CD14-positive monocyte (primary cell): Measurements from ENCODE around the gene MAP3K7CL. TPM values are rescaled to one million over a fixed set of nuclear protein-coding genes. Genes with fewer than 3 reads are reported as not detected.

ENCODE experiments used
- DNase-seq, 3 donors: peaks; one replicate each; pipeline ENCODE4 v3.0.0-alpha.2; 2011 to 2022
- H2AFZ ChIP-seq: 2 replicates; pipeline ENCODE4 v1.6.0; 2012; ENCODE audit warnings: mild to moderate bottlenecking, low read depth, low read length, inconsistent platforms; ENCODE audit not compliant: insufficient read depth, poor library complexity, severe bottlenecking
- H3K27ac ChIP-seq, 2 donors: 1 replicate in 1 of 2; 2 replicates in 1 of 2; pipeline ENCODE4 v1.5.1; 2012 to 2013; ENCODE audit warnings: low read length in 2 of 2, control low read depth in 1 of 2, inconsistent platforms in 1 of 2, low read depth in 1 of 2, mild to moderate bottlenecking in 1 of 2
- H3K27me3 ChIP-seq, 2 donors: one replicate each; pipeline versions ENCODE4 v1.6.0 to v1.6.1; 2011 to 2013; ENCODE audit warnings: low read length in 2 of 2; ENCODE audit not compliant: control insufficient read depth in 2 of 2, insufficient read depth in 2 of 2
- H3K36me3 ChIP-seq, 2 donors: replicated peaks in 1 of 2; 1 replicate in 1 of 2; 2 replicates in 1 of 2; pipeline versions ENCODE4 v1.5.1 to v1.6.1; 2012 to 2013; ENCODE audit warnings: low read length in 2 of 2, control low read depth in 1 of 2, inconsistent platforms in 1 of 2, mild to moderate bottlenecking in 1 of 2; ENCODE audit not compliant: insufficient read depth in 2 of 2, control insufficient read depth in 1 of 2
- H3K4me1 ChIP-seq, 2 donors: 1 replicate in 1 of 2; 2 replicates in 1 of 2; pipeline versions ENCODE4 v1.5.1 to v1.6.1; 2012 to 2013; ENCODE audit warnings: low read length in 2 of 2, control low read depth in 1 of 2, inconsistent platforms in 1 of 2, mild to moderate bottlenecking in 1 of 2, moderate library complexity in 1 of 2; ENCODE audit not compliant: insufficient read depth in 2 of 2, control insufficient read depth in 1 of 2
- H3K4me2 ChIP-seq: replicated peaks from 2 replicates; pipeline ENCODE3; 2012; ENCODE audit warnings: low read length, moderate library complexity, mild to moderate bottlenecking; ENCODE audit not compliant: poor library complexity, severe bottlenecking; ENCODE audit errors: extremely low read depth
- H3K4me3 ChIP-seq, 3 experiments: fragments of 200-600 bp in 1 of 3; sonication (generic) in 1 of 3; replicated peaks in 1 of 3; 1 replicate in 2 of 3; 2 replicates in 1 of 3; pipeline ENCODE4 v1.5.1; 2011 to 2013; ENCODE audit warnings: low read length in 3 of 3, mild to moderate bottlenecking in 3 of 3, control low read depth in 2 of 3, low read depth in 2 of 3, inconsistent platforms in 1 of 3, moderate library complexity in 1 of 3
- H3K79me2 ChIP-seq: 2 replicates; pipeline ENCODE4 v1.6.0; 2012; ENCODE audit warnings: mild to moderate bottlenecking, control low read depth, inconsistent platforms, low read length, moderate library complexity; ENCODE audit not compliant: insufficient read depth
- H3K9ac ChIP-seq: 2 replicates; pipeline ENCODE4 v1.6.0; 2017; ENCODE audit warnings: low read length, mild to moderate bottlenecking; ENCODE audit not compliant: insufficient read depth, poor library complexity, severe bottlenecking
- H3K9me3 ChIP-seq, 2 donors: replicated peaks in 1 of 2; 1 replicate in 1 of 2; 2 replicates in 1 of 2; pipeline versions ENCODE4 v1.5.1 to v1.6.1; 2012 to 2013; ENCODE audit warnings: low read length in 2 of 2, control low read depth in 1 of 2; ENCODE audit not compliant: control insufficient read depth in 1 of 2, insufficient read depth in 1 of 2
- H4K20me1 ChIP-seq: 2 replicates; pipeline ENCODE4 v1.6.0; 2012; ENCODE audit warnings: mild to moderate bottlenecking, low read length, control low read depth, moderate library complexity; ENCODE audit not compliant: insufficient read depth
- H3K27ac Mint-ChIP-seq, 7 donors: one replicate each; pipeline ENCODE4 v1.8.0; 2020; ENCODE audit warnings: mild to moderate bottlenecking in 7 of 7, mixed read lengths in 7 of 7, moderate library complexity in 6 of 7, inconsistent platforms in 2 of 7
- H3K27me3 Mint-ChIP-seq, 3 donors: one replicate each; pipeline ENCODE4 v1.8.0; 2021 to 2022; ENCODE audit warnings: low read depth in 3 of 3, mild to moderate bottlenecking in 3 of 3, mixed read lengths in 3 of 3, moderate library complexity in 3 of 3, inconsistent platforms in 1 of 3
- H3K36me3 Mint-ChIP-seq, 2 donors: one replicate each; pipeline ENCODE4 v1.8.0; 2020; ENCODE audit warnings: mixed read lengths in 2 of 2, inconsistent platforms in 1 of 2, mild to moderate bottlenecking in 1 of 2
- H3K4me1 Mint-ChIP-seq: one replicate; pipeline ENCODE4 v1.8.0; 2020; ENCODE audit warnings: mild to moderate bottlenecking, mixed read lengths
- H3K4me3 Mint-ChIP-seq, 2 donors: one replicate each; pipeline ENCODE4 v1.8.0; 2020; ENCODE audit warnings: mild to moderate bottlenecking in 2 of 2, mixed read lengths in 2 of 2, moderate library complexity in 1 of 2
- H3K9me3 Mint-ChIP-seq, 7 donors: one replicate each; pipeline ENCODE4 v1.8.0; 2020 to 2022; ENCODE audit warnings: mixed read lengths in 7 of 7, mild to moderate bottlenecking in 6 of 7, moderate library complexity in 6 of 7, inconsistent platforms in 2 of 7
- WGBS: methylation state at CpG from one replicate; pipeline ENCODE4 v1.1.5; 2013; ENCODE audit warnings: missing lambda C conversion rate; ENCODE audit not compliant: insufficient coverage; 5-methylcytosine and 5-hydroxymethylcytosine counted together
- intact Hi-C, 2 donors: fragments of 100-400 bp; cut with micrococcal nuclease; formaldehyde crosslinking; loops; one replicate each; pipeline versions ENCODE4 v1.15.0 to v1.15.1; 2023
- polyA plus RNA-seq, 3 donors: library from polyadenylated mRNA; depleted of rRNA in 1 of 3; unstranded in 2 of 3; stranded (reverse) in 1 of 3; fragments of 300-500 nt in 2 of 3; fragments of >200 nt in 1 of 3; fragmentation: Illumina TruSeq in 2 of 3; gene quantifications; 1 replicate in 2 of 3; 2 replicates in 1 of 3; pipeline ENCODE4 v1.2.3, GENCODE V29; 2012 to 2021
- TF ChIP-seq, protein P1 (sequence below): fragments of 200-600 bp; IDR thresholded peaks from one replicate; pipeline ENCODE4 v1.8.0; 2022; ENCODE audit warnings: antibody characterized with exemption, mild to moderate bottlenecking

Gene MAP3K7CL
- polyA plus RNA-seq, 3 donors, result 14.6 to 15.8 (median 15.7) TPM

DNA sequence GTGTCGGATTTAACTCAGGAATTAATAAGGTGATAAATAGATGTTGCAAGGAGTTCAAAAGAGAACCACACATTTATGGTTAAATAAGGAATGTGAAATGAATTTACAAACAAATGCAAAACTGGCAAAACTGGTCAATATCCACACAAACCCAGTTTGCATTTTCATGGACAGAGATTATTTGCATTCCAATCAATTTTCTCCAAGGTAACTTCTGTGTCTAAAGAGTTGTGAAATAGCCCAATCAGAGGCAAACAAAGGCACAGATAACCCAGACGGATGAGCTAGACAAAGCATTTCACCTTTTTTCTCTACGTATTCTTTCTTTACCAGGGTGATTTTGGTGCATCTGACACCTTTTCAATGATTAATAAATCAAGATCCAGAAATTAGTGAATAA is 63.9 kb downstream of the MAP3K7CL start:
- intact Hi-C loops, result no loop called here

DNA sequence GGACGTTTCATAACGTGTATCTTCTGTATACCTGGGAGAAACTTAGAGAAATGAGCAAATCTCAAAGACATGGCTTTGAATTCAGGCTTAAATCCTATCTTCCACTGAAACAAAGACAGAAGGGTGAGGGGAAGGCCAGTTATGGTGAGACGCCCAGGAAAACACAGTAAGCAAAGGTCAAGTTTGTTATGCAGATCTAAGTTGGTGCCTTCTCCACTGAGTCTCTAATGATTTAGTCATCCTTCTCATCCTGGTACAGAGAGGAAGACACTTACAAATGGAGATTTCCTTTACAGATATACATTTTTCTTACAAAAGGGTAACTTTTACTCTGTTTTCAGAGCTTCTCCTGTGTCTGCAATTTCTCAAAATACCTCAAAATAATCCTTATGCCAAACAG is 64.4 kb downstream of the MAP3K7CL start:
- H3K36me3 ChIP-seq, result no peaks in the 10 kb centered on the region
- peak overlapping the region; percentile 18 to 100 for H3K27ac ChIP-seq
- no peaks in the 10 kb centered on the region for H3K27me3 ChIP-seq
- intact Hi-C loops, result loop anchor here in 1 of 2 donors (5.0 kb wide), 2 partner anchors 33 to 42 kb away; no protein-coding TSS in a partner anchor
- H3K4me3 ChIP-seq, result peak overlapping the region in 2 of 3 experiments; percentile 20 to 62
- Mint-ChIP-seq H3K27me3 (no peaks in the 10 kb centered on the region), H3K4me1 (peaks cover 70% of the 10 kb centered on the region), H3K36me3 (peaks cover 5 to 12% of the 10 kb centered on the region in 2 donors), H3K27ac (peak overlapping the region; percentile 99 to 100 (median 99)), H3K9me3 (peaks cover 4 to 11% (median 10%) of the 10 kb centered on the region in 7 donors), H3K4me3 (peak overlapping the region; percentile 24 to 86)
- peaks cover 7 to 15% of the 10 kb centered on the region in 2 donors for H3K9me3 ChIP-seq
- H3K4me1 ChIP-seq, result peaks cover 68 to 74% of the 10 kb centered on the region in 2 donors
- no peak overlapping the region for H3K9ac ChIP-seq
- H2AFZ ChIP-seq, result no peak overlapping the region
- H4K20me1 ChIP-seq, result no peaks in the 10 kb centered on the region
- WGBS, result no CpG with 5 or more reads among the region's 3 CpGs
- TF ChIP-seq, protein P1, sequence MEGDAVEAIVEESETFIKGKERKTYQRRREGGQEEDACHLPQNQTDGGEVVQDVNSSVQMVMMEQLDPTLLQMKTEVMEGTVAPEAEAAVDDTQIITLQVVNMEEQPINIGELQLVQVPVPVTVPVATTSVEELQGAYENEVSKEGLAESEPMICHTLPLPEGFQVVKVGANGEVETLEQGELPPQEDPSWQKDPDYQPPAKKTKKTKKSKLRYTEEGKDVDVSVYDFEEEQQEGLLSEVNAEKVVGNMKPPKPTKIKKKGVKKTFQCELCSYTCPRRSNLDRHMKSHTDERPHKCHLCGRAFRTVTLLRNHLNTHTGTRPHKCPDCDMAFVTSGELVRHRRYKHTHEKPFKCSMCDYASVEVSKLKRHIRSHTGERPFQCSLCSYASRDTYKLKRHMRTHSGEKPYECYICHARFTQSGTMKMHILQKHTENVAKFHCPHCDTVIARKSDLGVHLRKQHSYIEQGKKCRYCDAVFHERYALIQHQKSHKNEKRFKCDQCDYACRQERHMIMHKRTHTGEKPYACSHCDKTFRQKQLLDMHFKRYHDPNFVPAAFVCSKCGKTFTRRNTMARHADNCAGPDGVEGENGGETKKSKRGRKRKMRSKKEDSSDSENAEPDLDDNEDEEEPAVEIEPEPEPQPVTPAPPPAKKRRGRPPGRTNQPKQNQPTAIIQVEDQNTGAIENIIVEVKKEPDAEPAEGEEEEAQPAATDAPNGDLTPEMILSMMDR, result no peak
- peak in 2 of 3 donors; percentile 41 to 51 for DNase-seq
- H3K79me2 ChIP-seq, result no peaks in the 10 kb centered on the region
- H3K4me2 ChIP-seq, result peak overlapping the region; percentile 68

More for the DNA sequence above, 63.9 kb downstream of the MAP3K7CL start:
- Histone ChIP-seq H4K20me1 (no peaks in the 10 kb centered on the region), H2AFZ (no peak overlapping the region), H3K4me1 (peaks cover 74 to 79% of the 10 kb centered on the region in 2 donors), H3K4me2 (peak overlapping the region; percentile 68), H3K9ac (no peak overlapping the region), H3K27me3 (no peaks in the 10 kb centered on the region), H3K27ac (peak overlapping the region in 1 of 2 donors; percentile 100), H3K79me2 (no peaks in the 10 kb centered on the region), H3K9me3 (peaks cover 7 to 9% of the 10 kb centered on the region in 2 donors), H3K36me3 (no peaks in the 10 kb centered on the region), H3K4me3 (peak overlapping the region in 2 of 3 experiments; percentile 20 to 62)
- Mint-ChIP-seq H3K4me3 (peak overlapping the region in 1 of 2 donors; percentile 62), H3K4me1 (peaks cover 74% of the 10 kb centered on the region), H3K27me3 (no peaks in the 10 kb centered on the region), H3K36me3 (peaks cover 8 to 12% of the 10 kb centered on the region in 2 donors), H3K27ac (peak overlapping the region; percentile 40 to 100 (median 99)), H3K9me3 (peaks cover 4 to 11% (median 9%) of the 10 kb centered on the region in 7 donors)
- no peak for DNase-seq
- WGBS, result no CpG with 5 or more reads among the region's 3 CpGs
- TF ChIP-seq, protein P1, result no peak
